Embryonic facial prominence (tissue), 1 donor: ENCODE measurements around the gene ARHGAP35.
"Not testable (repeated sequence)": the region's sequence is repeated elsewhere in the genome, so short reads cannot be mapped to it uniquely, and the experiment has no call there.

ENCODE experiments used
- DNase-seq: peaks from one replicate; pipeline ENCODE4 v3.0.0-alpha.2; 2016; ENCODE audit errors: extremely low spot score

ARHGAP35 gene

DNA sequence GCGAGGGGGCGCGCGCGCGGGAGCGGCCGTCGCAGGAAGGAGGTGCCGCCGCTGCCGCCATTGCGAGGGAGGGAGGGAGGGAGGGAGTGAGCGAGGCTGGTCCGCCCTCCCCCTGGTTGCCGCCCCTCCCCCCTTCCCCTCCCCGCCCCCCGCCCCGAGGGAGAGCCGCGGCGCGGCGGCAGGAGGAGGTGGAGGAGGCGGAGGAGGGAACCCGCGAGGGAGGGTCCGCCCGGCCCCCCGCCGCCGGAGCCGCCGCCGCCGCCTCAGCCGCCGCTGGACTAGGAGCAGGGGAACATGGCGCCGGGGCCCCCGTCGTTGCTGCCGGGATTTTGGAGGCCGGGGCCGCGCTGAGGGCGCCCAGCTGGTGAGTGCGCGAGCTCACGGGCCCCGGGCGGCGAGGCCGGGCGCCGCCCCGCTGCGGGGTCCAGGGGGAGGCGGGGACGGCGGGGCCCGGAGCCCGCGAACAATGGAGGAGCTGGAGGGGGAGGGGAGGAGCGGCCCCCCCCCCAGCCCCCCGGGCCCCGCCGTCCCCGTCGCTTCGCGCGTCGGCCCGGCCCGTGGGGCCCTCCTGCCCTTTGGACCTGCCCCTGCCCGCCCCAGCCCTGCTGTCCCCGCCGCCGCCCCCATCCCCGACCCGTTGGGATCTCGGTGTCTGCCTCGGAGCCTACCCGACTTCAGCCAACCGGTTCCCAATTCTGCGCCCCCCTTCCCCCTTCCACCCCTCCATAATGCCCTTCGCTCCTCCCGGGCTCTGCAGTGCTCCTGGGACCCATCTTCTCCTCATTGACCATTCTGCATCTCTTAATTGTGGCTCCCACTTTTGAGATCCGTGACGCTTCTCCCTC lies at the start of gene ARHGAP35:
Gene ARHGAP35 (plus strand): TSS at position 152 of the 845 bp plus-strand sequence. CDS start 57,679 bp downstream, outside the sequence.
- no peak for DNase-seq

DNA sequence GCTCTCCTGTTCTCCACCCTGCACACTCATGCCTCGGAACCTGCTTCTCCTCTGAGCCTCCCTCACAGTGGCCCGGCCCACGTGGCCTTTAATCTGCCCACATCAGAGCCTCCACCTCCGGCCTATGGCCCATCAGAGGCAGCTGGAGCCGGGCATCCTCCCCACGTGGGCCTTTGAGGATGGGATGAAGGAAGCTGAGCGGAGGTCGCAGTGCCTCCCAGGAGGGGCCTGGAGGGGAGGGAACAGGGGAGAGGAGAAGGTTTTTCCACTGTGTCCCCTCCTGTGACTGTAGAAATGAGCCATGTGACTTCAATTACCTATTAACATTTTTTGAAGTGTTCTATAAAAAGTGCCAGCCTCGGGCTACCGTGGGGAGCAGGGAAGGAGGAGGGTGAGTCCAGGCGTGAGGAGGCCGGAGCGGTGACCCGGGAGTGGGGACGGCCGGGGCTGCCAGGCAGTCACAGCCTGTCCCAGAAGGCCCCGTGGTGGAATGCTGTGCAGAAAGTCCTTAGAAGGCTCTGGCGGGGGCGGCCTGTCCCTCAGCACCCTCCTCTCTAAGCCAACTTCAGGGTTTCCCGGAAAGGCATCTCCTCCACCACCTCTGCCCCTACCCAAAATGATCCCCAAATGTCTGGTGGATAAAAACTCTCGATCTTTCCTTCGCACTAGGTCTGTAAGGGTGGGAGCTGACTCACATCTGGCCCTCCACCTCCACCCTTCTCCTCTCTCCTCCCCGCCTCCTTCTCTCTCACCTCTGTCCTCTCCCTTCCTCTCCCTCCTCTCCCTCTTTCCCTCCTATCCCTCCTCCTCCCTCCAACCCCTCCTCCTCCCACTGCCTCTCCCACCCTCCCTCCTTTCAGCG lies 47.6 kb upstream of the ARHGAP35 start:
- no peak for DNase-seq

DNA sequence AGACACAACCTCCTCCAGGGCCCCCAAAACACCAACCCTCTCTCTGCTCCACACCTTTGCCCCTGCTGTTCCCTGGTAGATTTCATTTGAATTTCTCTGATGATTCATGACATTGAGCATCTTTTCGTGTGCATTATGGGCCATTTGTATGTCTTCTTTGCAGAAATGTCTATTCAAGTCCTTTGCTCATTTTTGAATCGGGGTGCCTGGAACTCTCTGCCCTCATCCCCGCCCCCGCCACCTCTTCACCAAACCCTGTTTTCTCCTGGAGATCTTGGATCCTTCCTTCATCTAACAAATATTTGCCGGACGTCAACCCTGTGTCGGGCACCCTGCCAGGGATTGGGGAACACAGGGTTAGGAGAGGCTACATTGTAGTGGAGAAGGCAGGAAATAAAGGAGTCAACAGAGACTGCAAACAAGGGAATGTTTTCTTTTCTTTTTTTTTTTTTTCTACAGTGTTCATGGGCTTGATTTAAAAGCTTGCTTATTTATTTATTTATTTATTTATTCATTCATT lies 46.9 kb upstream of the ARHGAP35 start:
- no peak for DNase-seq

DNA sequence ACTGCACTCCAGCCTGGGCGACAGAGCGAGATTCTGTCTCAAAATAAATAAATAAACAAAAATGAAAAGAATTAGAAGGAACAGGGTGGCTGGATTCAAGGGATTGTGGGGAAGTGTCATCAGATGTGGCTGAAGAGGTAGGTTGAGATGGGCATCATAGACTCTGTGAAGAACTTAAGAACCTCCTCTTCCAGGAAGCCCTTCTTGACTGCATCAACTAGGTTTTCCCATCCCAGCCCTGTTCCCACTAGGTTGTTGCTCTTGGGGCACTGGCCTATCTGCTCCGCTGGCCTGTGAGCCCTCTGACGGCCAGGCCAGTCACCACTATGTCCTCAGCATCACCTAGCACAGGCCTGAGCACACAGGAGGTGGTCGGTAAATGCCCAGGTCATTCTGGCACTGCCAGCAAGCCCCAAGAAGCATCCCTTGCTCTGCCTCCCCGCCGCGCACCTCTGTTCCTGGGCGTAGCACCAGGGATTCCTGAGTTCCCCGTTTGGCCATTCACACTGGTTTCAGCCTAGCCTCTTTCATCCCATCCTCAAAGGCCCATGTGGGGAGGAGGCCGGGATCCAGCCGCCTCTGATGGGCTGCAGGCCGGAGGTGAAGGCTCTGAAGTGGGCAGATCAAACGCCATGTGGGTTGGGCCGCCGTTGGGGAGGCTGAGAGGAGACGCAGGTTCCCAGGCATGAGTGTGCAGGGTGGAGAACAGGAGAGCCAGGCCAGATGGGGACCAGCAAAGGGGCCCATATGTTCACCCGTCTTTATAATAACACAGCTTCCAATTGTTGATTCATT lies 44.8 kb upstream of the ARHGAP35 start:
- no peak for DNase-seq

DNA sequence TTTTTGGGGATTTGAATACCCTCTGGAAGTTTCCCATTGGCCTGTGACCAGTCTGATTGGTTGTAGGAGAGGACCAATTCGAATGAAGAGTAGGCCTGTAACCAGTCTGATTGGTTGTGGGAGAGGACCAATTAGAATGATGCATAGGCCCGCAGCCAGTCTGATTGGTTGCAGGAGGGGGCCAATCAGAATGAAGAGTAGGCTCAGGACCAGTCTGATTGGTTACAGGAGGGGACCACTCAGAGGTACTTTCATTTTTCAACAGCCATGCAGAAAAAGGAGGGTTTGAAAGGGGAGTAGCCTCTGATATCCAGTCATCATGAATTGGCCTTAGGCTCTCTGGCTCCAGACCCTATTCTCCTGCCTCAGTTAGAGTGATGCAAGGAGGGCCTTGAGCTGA lies 42.0 kb upstream of the ARHGAP35 start:
- no peak for DNase-seq

DNA sequence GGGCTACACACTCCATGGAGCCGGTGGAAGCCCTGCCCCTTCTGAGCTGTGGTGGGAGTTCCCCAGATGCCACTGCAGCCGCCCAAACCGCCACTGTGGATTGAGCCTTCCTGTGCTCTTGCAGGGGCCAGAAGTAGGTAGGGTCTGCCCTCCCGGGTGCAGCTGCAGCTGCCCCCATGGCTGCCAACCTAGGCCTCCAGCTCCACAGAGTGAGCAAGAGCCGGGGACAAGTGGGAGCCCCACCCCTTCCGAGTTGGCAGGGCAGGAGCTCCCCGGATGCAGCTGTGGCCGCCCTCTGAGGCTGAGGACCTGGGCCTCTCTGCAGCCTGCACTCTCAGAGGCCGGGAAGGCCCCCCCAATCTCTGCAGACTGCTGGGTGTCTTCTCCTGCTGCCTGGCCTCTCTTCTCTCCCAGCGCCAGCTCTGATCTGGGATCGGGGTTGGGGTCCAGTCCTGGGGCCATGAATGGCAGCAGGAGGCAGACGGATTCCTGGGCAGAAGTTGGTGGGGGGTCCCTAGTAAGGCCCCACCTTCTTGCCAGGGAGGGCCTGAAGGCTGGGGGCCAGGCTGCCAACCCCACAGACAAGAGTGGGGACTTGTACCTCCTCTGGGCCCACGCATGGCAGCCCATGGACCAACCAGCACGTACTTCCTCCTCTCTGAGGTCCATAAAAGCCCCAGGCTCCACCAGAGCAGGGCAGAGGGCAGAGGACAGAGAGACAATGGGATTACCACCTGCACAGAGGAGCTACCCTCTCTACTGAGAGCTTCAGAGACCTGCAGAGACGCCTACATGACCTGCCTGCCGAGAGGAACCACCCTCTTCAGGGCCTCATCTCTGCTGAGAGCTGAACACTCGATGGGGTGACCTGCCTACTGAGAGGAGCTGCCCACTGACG lies 39.0 kb upstream of the ARHGAP35 start:
- no peak for DNase-seq

DNA sequence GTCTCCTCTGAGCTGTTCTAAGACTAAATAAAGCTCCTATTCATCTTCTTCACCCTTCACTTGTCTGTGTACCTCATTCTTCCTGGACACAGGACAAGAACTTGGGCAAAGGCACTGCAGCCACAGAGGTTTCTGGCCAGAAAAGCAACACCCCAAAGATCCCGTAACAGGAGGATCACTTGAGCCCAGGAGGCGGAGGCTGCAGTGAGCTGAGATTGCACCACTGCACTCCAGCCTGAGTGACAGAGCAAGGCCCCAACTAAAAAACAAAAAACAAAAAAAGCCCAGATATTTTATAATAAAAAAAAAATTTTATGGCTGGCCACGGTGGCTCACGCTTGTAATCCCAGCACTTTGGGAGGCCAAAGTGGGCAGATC lies 38.4 kb upstream of the ARHGAP35 start:
- not testable (repeated sequence) for DNase-seq

DNA sequence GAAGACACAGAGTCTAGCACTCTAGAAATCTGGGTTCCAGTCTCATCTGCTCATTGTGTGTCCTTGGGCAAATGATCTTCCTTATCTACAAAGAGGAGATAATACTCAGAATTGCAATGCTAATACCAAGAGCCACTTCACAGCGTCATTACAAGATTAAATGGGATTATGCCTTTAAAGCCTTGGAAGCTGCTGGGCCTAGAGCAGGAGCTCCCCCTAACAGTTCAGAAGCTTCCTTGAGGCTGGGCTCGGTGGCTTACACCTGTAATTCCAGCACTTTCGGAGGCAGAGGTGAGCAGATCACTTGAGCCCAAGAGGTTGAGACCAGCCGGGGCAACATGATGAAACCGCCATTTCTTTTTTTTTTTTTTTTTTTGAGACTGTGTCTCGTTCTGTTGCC lies 37.7 kb upstream of the ARHGAP35 start:
- DNase-seq: no peak

DNA sequence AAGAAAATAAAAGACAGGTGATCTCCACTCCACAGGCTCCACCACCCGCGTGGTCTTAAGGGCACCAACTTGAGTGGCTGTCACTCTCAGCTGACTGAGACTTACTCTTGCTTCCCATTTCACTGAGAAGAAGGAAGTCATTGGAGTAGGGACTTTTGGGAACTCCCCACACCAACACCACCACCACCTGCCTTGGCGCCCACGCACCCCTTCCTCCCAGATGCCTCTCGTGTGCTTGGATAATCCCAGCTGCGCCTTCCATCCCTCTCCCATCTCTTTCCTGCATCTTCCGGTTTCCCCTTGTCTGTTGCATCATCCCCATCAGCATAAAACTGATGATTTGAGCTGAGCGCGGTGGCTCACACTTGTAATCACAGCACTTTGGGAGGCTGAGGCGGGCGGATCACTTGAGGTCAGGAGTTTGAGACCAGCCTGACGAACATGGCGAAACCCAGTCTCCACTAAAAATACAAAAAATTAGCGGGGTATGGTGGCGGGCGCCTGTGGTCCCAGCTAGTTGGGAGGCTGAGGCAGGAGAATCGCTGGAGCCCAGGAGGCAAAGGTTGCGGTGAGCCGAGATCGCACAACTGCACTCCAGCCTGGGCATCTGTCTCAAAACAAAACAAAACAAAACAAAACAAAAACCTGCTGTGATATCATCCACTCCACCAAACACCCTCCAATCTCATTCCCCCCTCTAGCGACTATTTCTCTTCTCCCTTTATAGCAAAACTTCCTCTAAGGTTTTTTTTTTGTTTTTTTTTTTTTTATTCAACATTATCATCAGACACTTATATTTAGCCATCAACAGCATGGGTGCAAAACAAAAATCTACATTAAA lies 35.7 kb upstream of the ARHGAP35 start:
- no peak for DNase-seq

DNA sequence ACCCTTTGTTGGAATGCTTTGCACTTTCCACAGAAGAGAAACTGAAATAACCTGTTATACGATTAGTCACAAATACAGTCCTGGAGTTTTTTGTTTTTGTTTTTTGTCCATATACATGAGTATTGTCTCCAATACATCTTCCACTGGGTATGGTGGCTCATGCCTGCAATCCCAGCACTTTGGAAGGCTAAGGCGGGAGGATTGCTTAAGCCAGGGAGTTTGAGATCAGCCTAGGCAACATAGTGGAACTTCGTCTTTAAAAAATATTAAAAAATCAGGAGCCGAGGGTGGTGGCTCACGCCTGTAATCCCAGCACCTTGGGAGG lies 35.1 kb upstream of the ARHGAP35 start:
- DNase-seq: no peak

DNA sequence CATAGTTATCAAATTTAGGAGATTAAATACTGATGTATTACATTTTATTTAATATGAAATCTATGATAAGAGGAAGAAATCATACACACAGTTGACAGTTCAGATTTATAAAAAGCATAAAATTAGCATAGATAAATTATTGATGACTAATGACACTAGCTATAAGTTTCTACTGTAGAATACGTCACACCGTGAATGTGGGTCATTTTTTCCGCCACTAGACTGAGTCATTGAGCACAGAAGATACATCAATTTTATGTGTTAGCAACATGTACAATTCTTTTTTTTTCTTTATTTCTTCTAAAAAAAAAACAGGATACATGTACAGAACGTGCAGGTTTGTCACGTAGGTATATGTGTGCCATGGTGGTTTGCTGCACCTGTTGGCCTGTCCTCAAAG lies 32.3 kb upstream of the ARHGAP35 start:
- DNase-seq: no peak

DNA sequence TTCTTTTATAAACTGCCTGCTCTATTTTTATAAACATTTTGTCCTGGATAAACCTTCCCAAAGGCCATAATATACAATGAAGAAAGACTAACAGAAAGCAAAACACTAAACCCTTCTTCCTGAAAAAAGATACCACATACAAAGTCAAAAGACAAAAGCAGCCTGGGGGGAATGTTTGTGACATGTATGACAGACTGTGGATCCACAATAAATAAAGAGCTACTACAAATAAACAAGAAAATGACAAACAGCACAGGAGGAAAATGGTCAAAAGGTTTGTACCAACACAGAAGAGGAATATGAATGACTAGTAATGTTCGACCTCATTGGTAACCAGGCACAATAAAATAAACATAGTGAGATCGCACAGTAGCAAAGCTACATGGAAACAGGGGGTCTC lies 29.9 kb upstream of the ARHGAP35 start:
- no peak for DNase-seq

DNA sequence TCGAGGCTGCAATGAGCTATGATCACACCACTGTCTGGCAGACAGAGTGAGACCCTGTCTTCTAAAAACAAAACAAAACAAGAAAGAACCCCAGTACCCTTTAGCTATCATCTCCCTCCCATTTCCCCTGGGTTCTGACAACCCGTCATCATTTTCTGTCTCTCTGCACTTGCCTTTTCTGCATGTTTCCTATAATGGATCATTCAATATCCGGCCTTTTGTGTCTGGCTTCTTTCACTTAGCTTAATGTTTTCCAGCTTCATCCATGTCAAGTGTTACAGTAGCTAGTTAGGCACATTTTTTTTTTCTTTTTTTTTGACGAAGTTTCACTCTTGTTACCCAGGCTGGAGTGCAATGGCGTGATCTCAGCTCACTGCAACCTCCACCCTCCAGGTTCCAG lies 26.7 kb upstream of the ARHGAP35 start:
- no peak for DNase-seq

DNA sequence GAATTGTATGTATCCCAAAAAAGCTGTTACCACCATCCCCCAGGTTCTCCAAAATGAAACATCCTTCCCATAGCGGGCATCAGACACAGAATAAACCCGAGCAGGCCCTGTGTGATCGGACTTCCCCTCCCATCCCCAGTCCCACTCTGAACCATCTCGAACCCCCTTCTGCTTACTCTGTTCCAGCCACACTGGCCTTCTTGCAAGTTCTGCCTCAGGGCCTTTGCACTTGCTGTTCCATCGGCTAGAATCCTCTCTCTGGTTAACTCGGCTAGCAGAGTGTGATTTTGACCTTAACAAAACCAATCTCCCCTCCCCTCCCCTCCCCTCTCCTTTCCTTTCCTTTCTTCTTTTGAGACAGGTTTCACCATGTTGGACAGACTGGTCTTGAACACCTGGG lies 25.8 kb upstream of the ARHGAP35 start:
- no peak for DNase-seq

DNA sequence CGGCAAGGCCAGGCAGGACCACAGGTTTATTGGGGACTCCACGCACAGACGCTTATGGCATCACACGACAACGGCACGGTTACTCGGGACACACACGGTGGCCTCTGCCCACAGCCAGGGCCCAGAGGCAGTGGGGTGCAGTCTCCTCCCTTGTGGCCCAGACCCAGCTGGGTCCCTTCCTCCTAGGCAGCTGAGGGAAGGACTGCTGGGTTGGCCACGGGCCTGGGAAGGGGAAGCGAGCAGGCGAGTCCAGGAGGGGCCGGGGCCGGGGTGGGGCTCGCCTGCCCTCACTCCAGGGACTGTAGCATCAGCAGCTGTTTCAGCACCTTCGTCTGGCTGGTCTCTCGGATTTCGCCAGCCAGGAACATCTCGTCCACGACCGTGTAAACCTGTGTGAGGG lies 22.6 kb upstream of the ARHGAP35 start:
- no peak for DNase-seq

DNA sequence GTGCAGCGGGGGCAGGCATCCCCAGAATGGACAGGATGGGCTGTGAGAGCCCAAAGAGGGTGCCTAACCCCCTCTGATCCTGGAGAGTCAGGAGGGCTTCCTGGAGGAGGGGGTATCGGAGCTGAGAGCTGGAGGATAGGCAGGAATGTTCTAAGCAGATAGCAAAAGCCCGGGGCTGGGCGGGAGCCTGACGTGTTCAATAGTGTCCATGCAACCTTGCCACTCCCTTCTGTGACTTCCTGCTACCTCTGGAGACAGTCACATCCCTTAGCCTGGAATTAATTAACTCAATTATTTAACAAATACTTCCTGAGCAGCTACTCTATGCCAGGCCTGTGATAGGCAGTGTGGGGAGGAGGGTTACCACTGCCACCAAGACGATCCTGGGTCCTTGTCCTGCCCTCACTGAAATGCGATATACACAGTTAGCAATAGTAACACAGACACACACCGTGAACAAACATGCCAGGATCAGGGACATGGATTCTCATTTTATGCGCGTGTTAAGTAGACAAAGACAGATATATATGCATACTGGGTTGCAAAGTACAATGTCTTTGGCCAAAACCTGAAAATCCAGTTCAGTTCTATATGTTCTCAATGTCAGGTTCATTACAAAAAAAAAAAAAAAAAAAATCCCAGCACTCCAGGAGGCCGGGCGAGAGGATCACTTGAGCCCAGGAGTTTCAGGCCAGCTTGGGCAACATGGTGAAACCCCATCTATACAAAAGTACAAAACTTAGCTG lies 20.9 kb upstream of the ARHGAP35 start:
- no peak for DNase-seq

DNA sequence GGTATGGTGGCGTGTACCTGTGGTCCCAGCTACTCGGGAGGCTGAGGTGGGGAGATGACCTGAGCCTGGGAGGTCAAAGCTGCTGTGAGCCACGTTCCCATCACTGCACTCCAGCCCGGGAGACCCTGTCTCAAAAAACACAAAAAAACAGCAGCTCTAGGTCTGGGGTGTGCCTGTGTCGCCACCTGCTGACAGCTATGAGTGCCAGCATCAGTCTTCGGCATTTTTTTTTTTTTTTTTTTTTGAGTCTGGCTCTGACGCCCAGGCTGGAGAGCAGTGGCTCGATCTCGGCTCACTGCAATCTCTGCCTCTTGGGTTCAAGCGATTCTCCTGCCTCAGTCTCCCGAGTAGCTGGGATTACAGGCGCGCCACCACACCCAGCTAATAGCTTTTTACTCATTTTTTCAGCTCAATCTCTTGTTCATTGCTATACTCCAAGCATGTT lies 20.3 kb upstream of the ARHGAP35 start:
- DNase-seq: peak; percentile 66

DNA sequence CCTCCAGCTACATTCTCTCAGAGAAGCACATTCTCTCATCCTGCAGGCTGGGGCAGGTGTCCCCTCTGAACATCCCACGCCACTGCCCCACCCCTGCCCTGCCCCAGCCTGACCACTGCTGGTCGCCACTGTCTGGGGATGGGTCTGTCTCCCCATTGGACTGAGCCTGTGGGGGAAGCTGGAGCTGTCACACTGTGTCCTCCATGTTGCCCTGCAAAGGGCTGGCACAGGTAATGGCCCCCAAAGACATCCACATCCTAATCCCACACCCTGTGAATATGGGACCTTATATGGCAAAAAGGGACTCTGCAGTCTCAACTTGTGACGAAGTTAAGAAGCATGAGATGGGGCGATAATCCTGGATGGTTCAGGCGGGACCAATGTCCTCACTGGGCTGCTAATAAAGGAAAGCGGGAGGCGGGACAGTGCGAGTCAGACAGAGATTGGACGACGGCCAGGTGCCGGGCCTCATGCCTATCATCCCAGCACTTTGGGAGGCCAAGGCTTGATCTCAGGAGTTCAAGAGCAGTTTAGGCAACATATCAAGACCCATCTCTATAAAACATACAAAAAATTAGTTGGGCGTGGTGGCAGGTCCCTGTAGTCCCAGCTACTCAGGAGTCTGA lies 19.2 kb upstream of the ARHGAP35 start:
- no peak for DNase-seq

DNA sequence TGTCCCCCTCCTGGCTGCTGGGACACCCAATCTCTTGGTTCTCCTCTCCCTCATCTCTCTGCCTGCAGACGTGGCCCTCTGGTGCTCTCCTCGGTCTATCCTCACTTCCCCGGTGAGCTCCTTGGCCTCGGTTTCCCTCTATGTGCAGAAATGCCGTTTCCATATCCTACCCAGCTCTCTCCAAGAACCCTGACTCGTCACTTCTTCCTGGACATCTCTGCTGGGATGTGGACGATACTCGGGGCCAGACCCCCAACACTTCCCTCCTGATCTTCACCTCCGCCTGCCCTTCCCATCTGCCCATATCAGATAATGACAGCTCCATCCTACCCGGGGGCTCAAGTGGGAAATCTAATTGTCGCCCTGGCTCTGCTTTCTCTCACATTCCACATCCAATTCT lies 18.0 kb upstream of the ARHGAP35 start:
- DNase-seq: no peak
